ENCODE data around the gene CERK.

DNA sequence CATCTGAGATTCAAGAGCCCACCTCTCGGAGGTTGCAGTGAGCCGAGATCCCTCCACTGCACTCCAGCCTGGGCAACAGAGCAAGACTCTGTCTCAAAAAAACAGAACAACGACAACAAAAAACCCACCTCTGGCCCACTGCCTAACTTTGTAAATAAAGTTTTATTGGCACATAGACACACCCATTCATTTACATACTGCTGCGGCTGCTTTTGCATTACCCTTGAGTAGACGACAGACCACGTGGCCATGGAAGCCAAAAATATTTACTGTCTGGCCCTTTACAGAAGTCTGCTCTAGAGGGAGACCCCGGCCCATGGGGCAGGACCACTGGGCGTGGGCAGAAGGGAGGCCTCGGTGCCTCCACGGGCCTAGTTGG lies 70.8 kb downstream of the CERK start:
- TF ChIP-seq POLR2A (IDR thresholded peaks at IDR 0.05): no peak
- TF ChIP-seq, protein P1, sequence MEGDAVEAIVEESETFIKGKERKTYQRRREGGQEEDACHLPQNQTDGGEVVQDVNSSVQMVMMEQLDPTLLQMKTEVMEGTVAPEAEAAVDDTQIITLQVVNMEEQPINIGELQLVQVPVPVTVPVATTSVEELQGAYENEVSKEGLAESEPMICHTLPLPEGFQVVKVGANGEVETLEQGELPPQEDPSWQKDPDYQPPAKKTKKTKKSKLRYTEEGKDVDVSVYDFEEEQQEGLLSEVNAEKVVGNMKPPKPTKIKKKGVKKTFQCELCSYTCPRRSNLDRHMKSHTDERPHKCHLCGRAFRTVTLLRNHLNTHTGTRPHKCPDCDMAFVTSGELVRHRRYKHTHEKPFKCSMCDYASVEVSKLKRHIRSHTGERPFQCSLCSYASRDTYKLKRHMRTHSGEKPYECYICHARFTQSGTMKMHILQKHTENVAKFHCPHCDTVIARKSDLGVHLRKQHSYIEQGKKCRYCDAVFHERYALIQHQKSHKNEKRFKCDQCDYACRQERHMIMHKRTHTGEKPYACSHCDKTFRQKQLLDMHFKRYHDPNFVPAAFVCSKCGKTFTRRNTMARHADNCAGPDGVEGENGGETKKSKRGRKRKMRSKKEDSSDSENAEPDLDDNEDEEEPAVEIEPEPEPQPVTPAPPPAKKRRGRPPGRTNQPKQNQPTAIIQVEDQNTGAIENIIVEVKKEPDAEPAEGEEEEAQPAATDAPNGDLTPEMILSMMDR (IDR thresholded peaks at IDR 0.05): no peak

All from esophagus squamous epithelium (tissue), 4 donors.